ENCODE data around the gene NAV3.

- no peak for TF ChIP-seq CTCF (IDR thresholded peaks at IDR 0.05; ENCODE audit: poor library complexity, severe bottlenecking)
- no peak for TF ChIP-seq EZH2 (IDR thresholded peaks at IDR 0.05; ENCODE audit: borderline replicate concordance, insufficient read depth, low read length, poor library complexity, severe bottlenecking)
- TF ChIP-seq RAD21 (conservative IDR thresholded peaks at IDR 0.05): no peak
- no peak for TF ChIP-seq REST (IDR thresholded peaks at IDR 0.05; ENCODE audit: borderline replicate concordance)
- no peak for TF ChIP-seq SMC3 (conservative IDR thresholded peaks at IDR 0.05; ENCODE audit: poor library complexity)
- no peak for TF ChIP-seq TAF1 (IDR thresholded peaks at IDR 0.05; ENCODE audit: low read depth)
- no peak for TF ChIP-seq POLR2AphosphoS5 (IDR thresholded peaks at IDR 0.05)
- no peak for TF ChIP-seq EP300 (conservative IDR thresholded peaks at IDR 0.05; ENCODE audit: poor library complexity, severe bottlenecking)
Measured at GRCh38 chr12:77816196-77816595, 14.5 kb upstream of the NAV3 start.

Measured in neural cell (in vitro differentiated cells).